Measurements from ENCODE around the gene TGFBR2.

The TGFBR2 gene

GRCh38 chr3:30637310-30638219 is 31.2 kb downstream of the TGFBR2 start:
- DNase-seq (ENCODE audit: low spot score): no peak

GRCh38 chr3:30638685-30639412 is 32.4 kb downstream of the TGFBR2 start:
- no peak for DNase-seq (ENCODE audit: low spot score)

GRCh38 chr3:30639937-30640336 is 33.5 kb downstream of the TGFBR2 start:
- DNase-seq (ENCODE audit: low spot score): peak; percentile 50

GRCh38 chr3:30640851-30641250 is 34.5 kb downstream of the TGFBR2 start:
- DNase-seq (ENCODE audit: low spot score): no peak

- no peak for DNase-seq (ENCODE audit: low spot score)
These were observed 35.2 kb downstream of the TGFBR2 start for GRCh38 chr3:30641416-30642251.

- DNase-seq (ENCODE audit: low spot score): no peak
These were observed 36.5 kb downstream of the TGFBR2 start for GRCh38 chr3:30642849-30643361.

- peak; percentile 56 for DNase-seq (ENCODE audit: low spot score)
These were observed 37.5 kb downstream of the TGFBR2 start for GRCh38 chr3:30643763-30644462.

GRCh38 chr3:30644615-30645014 is 38.2 kb downstream of the TGFBR2 start:
- peak; percentile 69 for DNase-seq (ENCODE audit: low spot score)

- DNase-seq (ENCODE audit: low spot score): no peak
These were observed 38.7 kb downstream of the TGFBR2 start for GRCh38 chr3:30645077-30645476.

- no peak for DNase-seq (ENCODE audit: low spot score)
These were observed 39.9 kb downstream of the TGFBR2 start for GRCh38 chr3:30646181-30646876.

GRCh38 chr3:30646961-30647752 is 40.8 kb downstream of the TGFBR2 start:
- no peak for DNase-seq (ENCODE audit: low spot score)

GRCh38 chr3:30648670-30649357 is 42.4 kb downstream of the TGFBR2 start:
- DNase-seq (ENCODE audit: low spot score): no peak

- no peak for DNase-seq (ENCODE audit: low spot score)
These were observed 43.3 kb downstream of the TGFBR2 start for GRCh38 chr3:30649572-30650318.

- no peak for DNase-seq (ENCODE audit: low spot score)
These were observed 44.1 kb downstream of the TGFBR2 start for GRCh38 chr3:30650348-30650995.

- DNase-seq (ENCODE audit: low spot score): no peak
These were observed 47.9 kb downstream of the TGFBR2 start for GRCh38 chr3:30654269-30654668.

GRCh38 chr3:30655187-30655812 is 48.9 kb downstream of the TGFBR2 start:
- peak; percentile 61 for DNase-seq (ENCODE audit: low spot score)

- DNase-seq (ENCODE audit: low spot score): no peak
These were observed 50.3 kb downstream of the TGFBR2 start for GRCh38 chr3:30656624-30657141.
